SK-N-SH (cell line): ENCODE results near the gene ACIN1. TPM values are rescaled to one million over a fixed set of nuclear protein-coding genes. Genes with fewer than 3 reads are reported as not detected.

ENCODE experiments used
- CTCF ChIA-PET: fragments of 300-600, 350-600 bp; formaldehyde crosslinking; extraction: SDS; loops from one replicate; lab custom pipeline; 2021; lab: Yijun Ruan, JAX
- POLR2A ChIA-PET: fragments of 350-600 bp; sonication (Branson Sonifier 250); formaldehyde crosslinking; extraction: SDS; loops from one replicate; lab custom pipeline; 2020; ENCODE audit warnings: antibody characterized with exemption, inconsistent platforms; lab: Yijun Ruan, JAX
- DNase-seq: peaks from one replicate; pipeline ENCODE4 v3.0.0; 2012
- H2AFZ ChIP-seq: fragments of 200-600 bp; sonication (generic); 2 replicates; pipeline ENCODE4 v1.8.1; 2016; ENCODE audit warnings: antibody characterized with exemption, mild to moderate bottlenecking, low read depth
- H3F3A ChIP-seq: fragments of 200-600 bp; sonication (generic); replicated peaks from 2 replicates; pipeline ENCODE3; 2016; ENCODE audit warnings: antibody characterized with exemption, mild to moderate bottlenecking; ENCODE audit not compliant: insufficient read depth
- H3K27ac ChIP-seq, 2 experiments: fragments of 200-500 bp in 1 of 2; fragments of 200-600 bp in 1 of 2; sonication (Bioruptor generic) in 1 of 2; sonication (generic), shearing (Covaris generic) in 1 of 2; 2 replicates each; pipeline versions ENCODE4 v1.5.1 to v1.6.1; 2014 to 2016; ENCODE audit warnings: low read depth in 2 of 2, inconsistent platforms in 1 of 2, low read length in 1 of 2, mild to moderate bottlenecking in 1 of 2, mixed read lengths in 1 of 2
- H3K27me3 ChIP-seq: fragments of 200-600 bp; sonication (generic), shearing (Covaris generic); 2 replicates; pipeline ENCODE4 v1.6.1; 2016; ENCODE audit warnings: mixed run types; ENCODE audit not compliant: insufficient read depth
- H3K36me3 ChIP-seq, 2 experiments: fragments of 200-500 bp in 1 of 2; fragments of 200-600 bp in 1 of 2; sonication (Bioruptor generic) in 1 of 2; sonication (generic) in 1 of 2; replicated peaks in 1 of 2; 2 replicates each; pipeline versions ENCODE3 to v1.5.1; 2014 to 2016; ENCODE audit warnings: low read length in 1 of 2, mild to moderate bottlenecking in 1 of 2; ENCODE audit not compliant: insufficient read depth in 2 of 2, control insufficient read depth in 1 of 2
- H3K4me1 ChIP-seq, 2 experiments: fragments of 200-500 bp in 1 of 2; fragments of 200-600 bp in 1 of 2; sonication (Bioruptor generic) in 1 of 2; sonication (generic), shearing (Covaris generic) in 1 of 2; 2 replicates each; pipeline versions ENCODE4 v1.5.1 to v1.6.1; 2014 to 2016; ENCODE audit warnings: low read depth in 1 of 2, low read length in 1 of 2, mixed run types in 1 of 2; ENCODE audit not compliant: insufficient read depth in 2 of 2, control insufficient read depth in 1 of 2
- H3K4me2 ChIP-seq: fragments of 200-600 bp; sonication (generic), shearing (Covaris generic); 2 replicates; pipeline ENCODE4 v1.6.1; 2017; ENCODE audit warnings: mixed run types
- H3K4me3 ChIP-seq, 2 experiments: fragments of 200-500 bp in 1 of 2; fragments of 200-600 bp in 1 of 2; sonication (Bioruptor generic) in 1 of 2; sonication (generic), shearing (Covaris generic) in 1 of 2; 2 replicates each; pipeline versions ENCODE4 v1.5.1 to v1.8.1; 2014 to 2016; ENCODE audit warnings: low read depth in 2 of 2, inconsistent platforms in 1 of 2, low read length in 1 of 2, mild to moderate bottlenecking in 1 of 2, mixed read lengths in 1 of 2, moderate library complexity in 1 of 2
- H3K79me2 ChIP-seq: fragments of 200-600 bp; sonication (generic); 2 replicates; pipeline ENCODE4 v1.8.1; 2017; ENCODE audit warnings: mild to moderate bottlenecking; ENCODE audit not compliant: insufficient read depth
- H3K9ac ChIP-seq: fragments of 200-600 bp; sonication (generic); 2 replicates; pipeline ENCODE4 v1.6.1; 2017; ENCODE audit warnings: mixed run types
- H3K9me2 ChIP-seq: fragments of 200-600 bp; sonication (generic); 2 replicates; pipeline ENCODE4 v1.6.1; 2017; ENCODE audit warnings: mixed run types
- H3K9me3 ChIP-seq: fragments of 200-600 bp; sonication (generic); 2 replicates; pipeline ENCODE4 v1.6.1; 2017; ENCODE audit warnings: mixed run types, mild to moderate bottlenecking, moderate library complexity
- H4K20me1 ChIP-seq: fragments of 200-600 bp; sonication (generic); 2 replicates; pipeline ENCODE4 v1.6.1; 2017; ENCODE audit warnings: mild to moderate bottlenecking, mixed run types; ENCODE audit not compliant: insufficient read depth
- GABPA ChIP-seq: IDR thresholded peaks from 2 replicates; pipeline ENCODE4 v1.4.0; 2012; ENCODE audit warnings: low read depth, mild to moderate bottlenecking
- RFX5 ChIP-seq: IDR thresholded peaks from 2 replicates; pipeline ENCODE4 v1.6.1; 2012; ENCODE audit warnings: mild to moderate bottlenecking, improper control_type of control experiment, low read length
- SIN3A ChIP-seq: IDR thresholded peaks from 2 replicates; pipeline ENCODE4 v1.6.1; 2012; ENCODE audit warnings: low read depth, mild to moderate bottlenecking, low read length, moderate library complexity, borderline replicate concordance
- SMC3 ChIP-seq: IDR thresholded peaks from 2 replicates; pipeline ENCODE4 v1.6.1; 2012; ENCODE audit warnings: low read depth, low read length, improper control_type of control experiment
- TCF12 ChIP-seq: IDR thresholded peaks from 2 replicates; pipeline ENCODE4 v1.4.0; 2012
- YY1 ChIP-seq: IDR thresholded peaks from 2 replicates; pipeline ENCODE4 v1.4.0; 2012; ENCODE audit warnings: low read depth, mild to moderate bottlenecking
- WGBS: methylation state at CpG from one replicate; pipeline ENCODE4 v1.1.6; 2017; ENCODE audit warnings: low lambda C conversion rate; 5-methylcytosine and 5-hydroxymethylcytosine counted together
- polyA plus RNA-seq, 3 experiments: library from polyadenylated mRNA; depleted of rRNA; stranded (reverse); fragments of >200 nt; gene quantifications; 2 replicates each; pipeline ENCODE4 v1.2.3, GENCODE V29; 2012
- TF ChIP-seq, protein P1 (sequence below): fragments of 200-600 bp; sonication (generic); IDR thresholded peaks from 2 replicates; pipeline ENCODE4 v1.6.1; 2017; ENCODE audit warnings: antibody characterized with exemption, mild to moderate bottlenecking, moderate library complexity
- TF ChIP-seq, protein P2 (sequence below): IDR thresholded peaks from 2 replicates; pipeline ENCODE4 v1.4.0; 2012; ENCODE audit warnings: low read depth
- TF ChIP-seq, protein P3 (sequence below): IDR thresholded peaks from 2 replicates; pipeline ENCODE4 v1.6.1; 2012; ENCODE audit warnings: mild to moderate bottlenecking, low read depth, low read length, moderate library complexity

Gene ACIN1
- polyA plus RNA-seq, 1 of the 3 experiments (the other 2 are of a cell fraction): 159 TPM

DNA sequence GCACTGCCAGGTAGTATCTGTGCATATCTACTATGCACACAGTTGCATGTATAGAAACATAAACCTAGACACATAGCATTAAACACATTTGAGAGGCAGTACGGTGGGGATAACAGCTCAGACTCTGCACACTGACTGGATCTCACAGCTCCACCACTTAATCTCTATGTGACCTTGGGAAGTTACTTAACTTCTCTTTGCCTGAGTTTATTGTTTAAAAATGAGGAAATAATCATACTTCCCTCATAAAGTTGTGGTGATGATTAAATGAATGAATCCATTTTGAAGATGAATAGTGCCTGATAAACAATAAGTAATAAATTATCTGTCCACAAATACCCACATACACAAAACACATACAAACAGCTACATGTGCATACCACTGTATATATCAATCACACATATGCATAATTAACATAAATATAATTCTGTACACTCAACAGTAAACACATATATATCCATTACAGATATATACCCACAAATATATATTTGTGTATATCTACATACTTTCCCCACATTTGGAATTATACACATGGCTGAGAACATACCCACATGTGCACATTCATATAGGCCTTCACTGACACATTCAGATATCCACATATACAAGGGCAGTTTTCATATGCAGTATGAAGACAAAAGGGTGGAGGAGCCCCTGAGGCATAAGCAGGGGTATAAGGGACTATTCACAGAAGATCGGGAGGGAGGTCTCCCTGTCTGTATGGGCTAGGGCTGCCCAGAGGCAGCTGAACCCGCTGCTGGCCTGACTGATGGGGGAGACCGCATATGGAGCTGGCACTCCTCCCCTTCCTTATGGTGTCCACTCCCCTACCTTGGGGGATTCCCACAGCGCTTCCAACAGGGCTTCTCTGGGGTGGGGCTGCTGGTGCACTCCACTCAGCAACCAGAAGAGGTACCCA, 43.5 kb downstream of the ACIN1 start:
- 85% methylated on average over 4 of the region's 5 CpGs for WGBS
- Histone ChIP-seq H2AFZ (no peak overlapping the region), H3K27ac (no peak overlapping the region), H3F3A (peaks cover 14% of the 10 kb centered on the region), H3K4me1 (peaks cover 9 to 22% of the 10 kb centered on the region in 2 experiments; a peak in 3 of 4 replicates), H3K9me3 (no peaks in the 10 kb centered on the region), H3K4me3 (no peak overlapping the region), H3K27me3 (no peaks in the 10 kb centered on the region), H4K20me1 (no peaks in the 10 kb centered on the region), H3K79me2 (no peaks in the 10 kb centered on the region), H3K9ac (no peak overlapping the region), H3K4me2 (no peak overlapping the region), H3K36me3 (peaks cover 0 to 11% of the 10 kb centered on the region in 2 experiments), H3K9me2 (no peaks in the 10 kb centered on the region)
- DNase-seq: no peak
- TF ChIP-seq RFX5 (no peak), TCF12 (no peak)
- TF ChIP-seq, protein P1, sequence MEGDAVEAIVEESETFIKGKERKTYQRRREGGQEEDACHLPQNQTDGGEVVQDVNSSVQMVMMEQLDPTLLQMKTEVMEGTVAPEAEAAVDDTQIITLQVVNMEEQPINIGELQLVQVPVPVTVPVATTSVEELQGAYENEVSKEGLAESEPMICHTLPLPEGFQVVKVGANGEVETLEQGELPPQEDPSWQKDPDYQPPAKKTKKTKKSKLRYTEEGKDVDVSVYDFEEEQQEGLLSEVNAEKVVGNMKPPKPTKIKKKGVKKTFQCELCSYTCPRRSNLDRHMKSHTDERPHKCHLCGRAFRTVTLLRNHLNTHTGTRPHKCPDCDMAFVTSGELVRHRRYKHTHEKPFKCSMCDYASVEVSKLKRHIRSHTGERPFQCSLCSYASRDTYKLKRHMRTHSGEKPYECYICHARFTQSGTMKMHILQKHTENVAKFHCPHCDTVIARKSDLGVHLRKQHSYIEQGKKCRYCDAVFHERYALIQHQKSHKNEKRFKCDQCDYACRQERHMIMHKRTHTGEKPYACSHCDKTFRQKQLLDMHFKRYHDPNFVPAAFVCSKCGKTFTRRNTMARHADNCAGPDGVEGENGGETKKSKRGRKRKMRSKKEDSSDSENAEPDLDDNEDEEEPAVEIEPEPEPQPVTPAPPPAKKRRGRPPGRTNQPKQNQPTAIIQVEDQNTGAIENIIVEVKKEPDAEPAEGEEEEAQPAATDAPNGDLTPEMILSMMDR: no peak
- ChIA-PET POLR2A (interaction anchor here (1.7 to 2.1 kb wide), 2 partner anchors 45 to 65 kb away, joined by 4 to 5 read pairs; no protein-coding TSS in a partner anchor), CTCF (interaction anchor here (0.7 to 33.1 kb wide), 5 partner anchors 9 to 179 kb away, joined by 3 to 1566 read pairs (median 6); partner anchors contain the start of gene AJUBA)

DNA sequence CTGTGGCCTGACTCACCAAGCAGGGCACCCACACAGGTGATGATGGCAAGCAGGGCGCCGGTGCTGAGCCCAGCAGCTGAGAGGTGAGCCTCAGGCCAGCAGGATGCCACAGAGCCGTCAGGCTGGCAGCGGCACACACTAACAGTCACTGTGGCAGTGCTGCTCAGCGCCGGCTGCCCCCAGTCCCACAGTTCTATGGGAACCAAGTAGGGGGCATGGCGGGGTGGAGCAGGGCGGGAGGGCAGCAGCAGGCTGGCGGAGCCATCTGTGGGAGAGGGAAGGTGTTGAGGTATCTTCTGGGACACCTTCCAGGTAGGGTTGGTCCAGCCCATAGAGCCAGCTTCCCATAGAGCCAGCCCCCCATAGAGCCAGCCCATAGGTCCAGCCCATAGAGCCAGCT, 45.9 kb downstream of the ACIN1 start:
- Histone ChIP-seq H3K9me3 (no peaks in the 10 kb centered on the region), H3K27me3 (no peaks in the 10 kb centered on the region), H3F3A (peaks cover 7% of the 10 kb centered on the region), H3K9ac (no peak overlapping the region), H3K79me2 (no peaks in the 10 kb centered on the region), H3K4me3 (no peak overlapping the region), H3K27ac (no peak overlapping the region), H3K4me2 (no peak overlapping the region), H2AFZ (no peak overlapping the region), H3K4me1 (peaks cover 0 to 4% of the 10 kb centered on the region in 2 experiments; a peak in 1 of 4 replicates), H3K36me3 (peaks cover 0 to 11% of the 10 kb centered on the region in 2 experiments), H3K9me2 (no peaks in the 10 kb centered on the region), H4K20me1 (no peaks in the 10 kb centered on the region)
- no CpG with 5 or more reads among the region's 9 CpGs for WGBS
- no peak for DNase-seq
- CTCF ChIA-PET: interaction anchor here (1.1 to 33.1 kb wide), 3 partner anchors 10 to 176 kb away, joined by 3 to 1566 read pairs (median 5); partner anchors contain the start of gene AJUBA
- TF ChIP-seq TCF12 (no peak), RFX5 (no peak), SMC3 (no peak), SIN3A (no peak), GABPA (no peak), YY1 (no peak)
- TF ChIP-seq, protein P2, sequence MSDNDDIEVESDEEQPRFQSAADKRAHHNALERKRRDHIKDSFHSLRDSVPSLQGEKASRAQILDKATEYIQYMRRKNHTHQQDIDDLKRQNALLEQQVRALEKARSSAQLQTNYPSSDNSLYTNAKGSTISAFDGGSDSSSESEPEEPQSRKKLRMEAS: no peak
- TF ChIP-seq, protein P3, sequence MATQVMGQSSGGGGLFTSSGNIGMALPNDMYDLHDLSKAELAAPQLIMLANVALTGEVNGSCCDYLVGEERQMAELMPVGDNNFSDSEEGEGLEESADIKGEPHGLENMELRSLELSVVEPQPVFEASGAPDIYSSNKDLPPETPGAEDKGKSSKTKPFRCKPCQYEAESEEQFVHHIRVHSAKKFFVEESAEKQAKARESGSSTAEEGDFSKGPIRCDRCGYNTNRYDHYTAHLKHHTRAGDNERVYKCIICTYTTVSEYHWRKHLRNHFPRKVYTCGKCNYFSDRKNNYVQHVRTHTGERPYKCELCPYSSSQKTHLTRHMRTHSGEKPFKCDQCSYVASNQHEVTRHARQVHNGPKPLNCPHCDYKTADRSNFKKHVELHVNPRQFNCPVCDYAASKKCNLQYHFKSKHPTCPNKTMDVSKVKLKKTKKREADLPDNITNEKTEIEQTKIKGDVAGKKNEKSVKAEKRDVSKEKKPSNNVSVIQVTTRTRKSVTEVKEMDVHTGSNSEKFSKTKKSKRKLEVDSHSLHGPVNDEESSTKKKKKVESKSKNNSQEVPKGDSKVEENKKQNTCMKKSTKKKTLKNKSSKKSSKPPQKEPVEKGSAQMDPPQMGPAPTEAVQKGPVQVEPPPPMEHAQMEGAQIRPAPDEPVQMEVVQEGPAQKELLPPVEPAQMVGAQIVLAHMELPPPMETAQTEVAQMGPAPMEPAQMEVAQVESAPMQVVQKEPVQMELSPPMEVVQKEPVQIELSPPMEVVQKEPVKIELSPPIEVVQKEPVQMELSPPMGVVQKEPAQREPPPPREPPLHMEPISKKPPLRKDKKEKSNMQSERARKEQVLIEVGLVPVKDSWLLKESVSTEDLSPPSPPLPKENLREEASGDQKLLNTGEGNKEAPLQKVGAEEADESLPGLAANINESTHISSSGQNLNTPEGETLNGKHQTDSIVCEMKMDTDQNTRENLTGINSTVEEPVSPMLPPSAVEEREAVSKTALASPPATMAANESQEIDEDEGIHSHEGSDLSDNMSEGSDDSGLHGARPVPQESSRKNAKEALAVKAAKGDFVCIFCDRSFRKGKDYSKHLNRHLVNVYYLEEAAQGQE: no peak
- TF ChIP-seq, protein P1: no peak
- POLR2A ChIA-PET: no interaction called here
